Measurements from ENCODE around the gene GYG1.

GYG1 gene

GRCh38 chr3:149016669-149017541 is 25.6 kb downstream of the GYG1 start:
- WGBS, 2 experiments (ENCODE audit: insufficient coverage in 2 of 2), result 91 to 100% methylated on average over 6 to 7 of the region's 9 CpGs

GRCh38 chr3:149018247-149018646 is 26.9 kb downstream of the GYG1 start:
- peaks cover 16% of the 10 kb centered on the region for H3K36me3 ChIP-seq (ENCODE audit: control insufficient read depth, insufficient read depth, low read length)
- no peaks in the 10 kb centered on the region for H3K4me1 ChIP-seq (ENCODE audit: control insufficient read depth, insufficient read depth, low read length, poor library complexity, severe bottlenecking)
- H3K27ac ChIP-seq (ENCODE audit: low read depth, low read length, severe bottlenecking), result no peak overlapping the region
- no peak overlapping the region for H3K4me3 ChIP-seq (ENCODE audit: extremely low read depth, insufficient read depth, low read length, poor library complexity, severe bottlenecking)
- H3K9me3 ChIP-seq (ENCODE audit: control insufficient read depth, low read length), result no peaks in the 10 kb centered on the region
- 17 to 20% methylated on average over 1 of the region's 1 CpG for whole genome bisulfite sequencing, 2 experiments (ENCODE audit: insufficient coverage in 2 of 2)

More at GRCh38 chr3:149016669-149017541, 25.6 kb downstream of the GYG1 start:
- Histone ChIP-seq H3K27ac (ENCODE audit: low read depth, low read length, severe bottlenecking) (no peak overlapping the region), H3K4me3 (ENCODE audit: extremely low read depth, insufficient read depth, low read length, poor library complexity, severe bottlenecking) (no peak overlapping the region), H3K4me1 (ENCODE audit: control insufficient read depth, insufficient read depth, low read length, poor library complexity, severe bottlenecking) (no peaks in the 10 kb centered on the region), H3K9me3 (ENCODE audit: control insufficient read depth, low read length) (no peaks in the 10 kb centered on the region), H3K36me3 (ENCODE audit: control insufficient read depth, insufficient read depth, low read length) (peaks cover 16% of the 10 kb centered on the region)

GRCh38 chr3:149019580-149019979 is 28.2 kb downstream of the GYG1 start:
- H3K4me1 ChIP-seq (ENCODE audit: control insufficient read depth, insufficient read depth, low read length, poor library complexity, severe bottlenecking), result no peaks in the 10 kb centered on the region
- 81 to 95% methylated on average over 4 of the region's 4 CpGs for WGBS, 2 experiments (ENCODE audit: insufficient coverage in 2 of 2)
- H3K36me3 ChIP-seq (ENCODE audit: control insufficient read depth, insufficient read depth, low read length), result peaks cover 20% of the 10 kb centered on the region

GRCh38 chr3:149020196-149020838 is 29.0 kb downstream of the GYG1 start:
- 61 to 80% methylated on average over 2 of the region's 3 CpGs for WGBS, 2 experiments (ENCODE audit: insufficient coverage in 2 of 2)
- H3K4me3 ChIP-seq (ENCODE audit: extremely low read depth, insufficient read depth, low read length, poor library complexity, severe bottlenecking), result no peak overlapping the region

More at GRCh38 chr3:149019580-149019979, 28.2 kb downstream of the GYG1 start:
- Histone ChIP-seq H3K27ac (ENCODE audit: low read depth, low read length, severe bottlenecking) (no peak overlapping the region), H3K4me3 (ENCODE audit: extremely low read depth, insufficient read depth, low read length, poor library complexity, severe bottlenecking) (no peak overlapping the region), H3K9me3 (ENCODE audit: control insufficient read depth, low read length) (peaks cover 10% of the 10 kb centered on the region)

GRCh38 chr3:149020839-149021252 is 29.5 kb downstream of the GYG1 start:
- H3K4me1 ChIP-seq (ENCODE audit: control insufficient read depth, insufficient read depth, low read length, poor library complexity, severe bottlenecking), result no peaks in the 10 kb centered on the region
- no peak overlapping the region for H3K27ac ChIP-seq (ENCODE audit: low read depth, low read length, severe bottlenecking)
- WGBS, 2 experiments (ENCODE audit: insufficient coverage in 2 of 2), result 80% methylated on average over 1 of the region's 4 CpGs; no CpG with 5 or more reads in 1 of the 2 experiments
- no peak overlapping the region for H3K4me3 ChIP-seq (ENCODE audit: extremely low read depth, insufficient read depth, low read length, poor library complexity, severe bottlenecking)
- peaks cover 32% of the 10 kb centered on the region for H3K36me3 ChIP-seq (ENCODE audit: control insufficient read depth, insufficient read depth, low read length)
- H3K9me3 ChIP-seq (ENCODE audit: control insufficient read depth, low read length), result peaks cover 22% of the 10 kb centered on the region

More at GRCh38 chr3:149020196-149020838, 29.0 kb downstream of the GYG1 start:
- Histone ChIP-seq H3K27ac (ENCODE audit: low read depth, low read length, severe bottlenecking) (no peak overlapping the region), H3K9me3 (ENCODE audit: control insufficient read depth, low read length) (peaks cover 18% of the 10 kb centered on the region), H3K36me3 (ENCODE audit: control insufficient read depth, insufficient read depth, low read length) (peaks cover 27% of the 10 kb centered on the region), H3K4me1 (ENCODE audit: control insufficient read depth, insufficient read depth, low read length, poor library complexity, severe bottlenecking) (no peaks in the 10 kb centered on the region)

DNA sequence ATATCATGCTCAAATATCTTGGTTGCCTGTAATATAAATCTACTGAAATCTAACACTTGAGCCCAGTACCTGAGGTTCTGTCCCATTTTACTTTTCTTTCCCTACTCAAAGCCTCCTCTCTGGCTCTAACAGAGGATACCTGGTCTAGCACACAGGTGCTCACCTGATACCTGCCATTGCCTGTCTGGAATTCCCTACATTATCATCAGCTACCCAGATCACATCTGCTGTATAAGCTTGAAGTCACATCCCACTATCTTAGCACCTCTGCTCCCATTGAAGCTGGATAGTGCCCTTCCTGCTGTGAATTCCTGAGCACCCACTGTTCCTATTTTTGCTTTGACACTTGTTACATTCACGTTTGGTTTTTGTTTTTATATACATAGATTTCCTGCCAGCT is 30.5 kb downstream of the GYG1 start:
- peaks cover 22% of the 10 kb centered on the region for H3K9me3 ChIP-seq (ENCODE audit: control insufficient read depth, low read length)
- no peak overlapping the region for H3K4me3 ChIP-seq (ENCODE audit: extremely low read depth, insufficient read depth, low read length, poor library complexity, severe bottlenecking)
- H3K27ac ChIP-seq (ENCODE audit: low read depth, low read length, severe bottlenecking), result no peak overlapping the region
- H3K36me3 ChIP-seq (ENCODE audit: control insufficient read depth, insufficient read depth, low read length), result peaks cover 37% of the 10 kb centered on the region
- no CpG with 5 or more reads among the region's 1 CpG for WGBS, 2 experiments (ENCODE audit: insufficient coverage in 2 of 2)
- no peaks in the 10 kb centered on the region for H3K4me1 ChIP-seq (ENCODE audit: control insufficient read depth, insufficient read depth, low read length, poor library complexity, severe bottlenecking)

- H3K4me3 ChIP-seq (ENCODE audit: extremely low read depth, insufficient read depth, low read length, poor library complexity, severe bottlenecking), result no peak overlapping the region
- H3K9me3 ChIP-seq (ENCODE audit: control insufficient read depth, low read length), result peaks cover 22% of the 10 kb centered on the region
- no peak overlapping the region for H3K27ac ChIP-seq (ENCODE audit: low read depth, low read length, severe bottlenecking)
- WGBS, 2 experiments (ENCODE audit: insufficient coverage in 2 of 2), result 83 to 100% methylated on average over 1 to 2 of the region's 3 CpGs
- H3K36me3 ChIP-seq (ENCODE audit: control insufficient read depth, insufficient read depth, low read length), result peaks cover 53% of the 10 kb centered on the region
- H3K4me1 ChIP-seq (ENCODE audit: control insufficient read depth, insufficient read depth, low read length, poor library complexity, severe bottlenecking), result no peaks in the 10 kb centered on the region
Measured at GRCh38 chr3:149023951-149024350, 32.6 kb downstream of the GYG1 start.

GRCh38 chr3:149026718-149027117 is 35.4 kb downstream of the GYG1 start:
- no peak overlapping the region for H3K4me3 ChIP-seq (ENCODE audit: extremely low read depth, insufficient read depth, low read length, poor library complexity, severe bottlenecking)
- WGBS, 2 experiments (ENCODE audit: insufficient coverage in 2 of 2), result 82 to 84% methylated on average over 4 of the region's 4 CpGs

GRCh38 chr3:149031096-149031495 is 39.8 kb downstream of the GYG1 start:
- Histone ChIP-seq H3K9me3 (ENCODE audit: control insufficient read depth, low read length) (no peaks in the 10 kb centered on the region), H3K27ac (ENCODE audit: low read depth, low read length, severe bottlenecking) (no peak overlapping the region), H3K4me3 (ENCODE audit: extremely low read depth, insufficient read depth, low read length, poor library complexity, severe bottlenecking) (no peak overlapping the region), H3K36me3 (ENCODE audit: control insufficient read depth, insufficient read depth, low read length) (peaks cover 26% of the 10 kb centered on the region), H3K4me1 (ENCODE audit: control insufficient read depth, insufficient read depth, low read length, poor library complexity, severe bottlenecking) (no peaks in the 10 kb centered on the region)
- WGBS, 2 experiments (ENCODE audit: insufficient coverage in 2 of 2), result no CpG with 5 or more reads among the region's 2 CpGs

More at GRCh38 chr3:149026718-149027117, 35.4 kb downstream of the GYG1 start:
- Histone ChIP-seq H3K27ac (ENCODE audit: low read depth, low read length, severe bottlenecking) (no peak overlapping the region), H3K36me3 (ENCODE audit: control insufficient read depth, insufficient read depth, low read length) (peaks cover 54% of the 10 kb centered on the region), H3K4me1 (ENCODE audit: control insufficient read depth, insufficient read depth, low read length, poor library complexity, severe bottlenecking) (no peaks in the 10 kb centered on the region), H3K9me3 (ENCODE audit: control insufficient read depth, low read length) (peaks cover 22% of the 10 kb centered on the region)

- Histone ChIP-seq H3K4me3 (ENCODE audit: extremely low read depth, insufficient read depth, low read length, poor library complexity, severe bottlenecking) (no peak overlapping the region), H3K9me3 (ENCODE audit: control insufficient read depth, low read length) (no peaks in the 10 kb centered on the region), H3K4me1 (ENCODE audit: control insufficient read depth, insufficient read depth, low read length, poor library complexity, severe bottlenecking) (no peaks in the 10 kb centered on the region), H3K36me3 (ENCODE audit: control insufficient read depth, insufficient read depth, low read length) (peaks cover 43% of the 10 kb centered on the region), H3K27ac (ENCODE audit: low read depth, low read length, severe bottlenecking) (no peak overlapping the region)
- WGBS, 2 experiments (ENCODE audit: insufficient coverage in 2 of 2), result 95% methylated on average over 4 of the region's 4 CpGs; no CpG with 5 or more reads in 1 of the 2 experiments
Measured at GRCh38 chr3:149037684-149038083, 46.3 kb downstream of the GYG1 start.
